RKO (cell line): ENCODE measurements around the gene KCNIP3.
"Not testable (repeated sequence)": the region's sequence is repeated elsewhere in the genome, so short reads cannot be mapped to it uniquely, and the experiment has no call there.

ENCODE experiments used
- DNase-seq: peaks from one replicate; pipeline ENCODE4 v3.0.0-alpha.2; 2016; ENCODE audit warnings: low spot score

KCNIP3 gene

DNA sequence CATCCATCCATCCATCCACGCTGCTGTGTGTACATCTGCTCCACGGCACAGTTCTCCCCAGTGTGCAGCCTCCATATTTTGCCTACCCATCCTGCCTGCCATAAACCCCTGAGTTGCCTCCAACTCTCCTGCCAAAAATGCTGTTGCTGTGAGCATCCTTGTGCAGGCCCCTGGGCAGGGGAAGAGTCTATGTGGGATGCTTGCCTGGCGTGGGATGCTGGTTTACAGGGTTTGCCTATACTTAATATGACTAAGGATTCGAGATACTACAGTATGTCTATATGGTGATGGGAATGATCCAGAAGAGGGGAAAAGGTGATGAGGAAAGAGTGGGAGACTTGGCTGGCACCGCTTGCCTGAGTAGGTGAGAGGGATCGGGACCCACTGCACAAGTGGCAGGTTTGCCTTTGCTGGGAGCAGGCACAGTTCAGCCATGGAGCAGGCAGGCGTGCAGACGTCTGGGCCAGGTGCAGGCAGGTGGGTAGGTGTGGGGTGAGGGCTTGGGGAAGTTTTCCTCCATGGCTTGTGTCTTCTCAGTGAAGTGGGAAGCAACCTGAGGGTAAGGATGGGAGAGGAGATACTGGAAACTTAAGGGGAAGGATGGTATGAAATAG lies 75.2 kb downstream of the KCNIP3 start:
- DNase-seq: no peak

GRCh38 chr2:95372845-95373244 lies 75.7 kb downstream of the KCNIP3 start:
- no peak for DNase-seq

DNA sequence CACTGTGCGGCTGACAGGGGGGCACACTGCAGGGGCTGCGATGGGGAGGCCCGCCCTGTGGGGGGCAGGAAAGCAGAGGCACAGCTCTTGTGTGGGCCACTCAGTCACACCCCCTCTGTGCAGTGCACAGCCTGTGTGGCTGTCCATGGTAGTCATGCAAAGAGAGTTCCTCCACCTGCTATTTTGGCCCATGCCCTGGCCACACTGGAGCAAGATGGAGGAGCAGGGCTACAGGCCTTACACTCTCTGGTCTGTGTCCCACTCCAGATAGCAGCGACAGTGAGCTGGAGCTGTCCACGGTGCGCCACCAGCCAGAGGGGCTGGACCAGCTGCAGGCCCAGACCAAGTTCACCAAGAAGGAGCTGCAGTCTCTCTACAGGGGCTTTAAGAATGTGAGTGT lies 76.9 kb downstream of the KCNIP3 start:
- DNase-seq: no peak

- no peak for DNase-seq
Measured at GRCh38 chr2:95374451-95374920, 77.3 kb downstream of the KCNIP3 start.

DNA sequence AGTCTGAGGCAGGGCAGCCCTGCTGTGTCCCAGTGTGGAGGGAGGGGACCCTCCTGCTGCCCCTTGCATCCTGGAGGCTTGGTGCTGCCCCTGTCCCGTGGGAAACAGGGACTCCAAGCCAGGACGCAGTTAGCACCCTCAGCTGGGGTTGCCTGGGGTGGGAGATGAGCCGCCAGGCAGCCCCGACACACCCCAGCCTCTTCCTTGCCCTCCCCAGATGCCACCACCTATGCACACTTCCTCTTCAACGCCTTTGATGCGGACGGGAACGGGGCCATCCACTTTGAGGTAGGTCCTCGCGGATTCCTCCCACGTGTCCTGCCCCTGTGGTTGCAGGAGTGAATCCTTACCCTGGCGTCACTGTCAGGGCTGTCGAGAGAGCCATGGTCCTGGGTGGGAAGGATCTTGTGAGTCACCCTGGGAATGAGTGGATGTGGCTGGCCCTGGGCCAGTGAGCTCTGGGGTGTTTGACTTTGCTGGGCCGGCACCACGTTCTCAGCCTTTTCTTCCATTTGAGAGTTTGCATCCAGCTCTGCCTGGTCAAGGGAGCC lies 77.8 kb downstream of the KCNIP3 start:
- peak; percentile 9 for DNase-seq

- no peak for DNase-seq
Measured at GRCh38 chr2:95375532-95376150, 78.5 kb downstream of the KCNIP3 start.

- DNase-seq: no peak
Measured at GRCh38 chr2:95376311-95377215, 79.4 kb downstream of the KCNIP3 start.

- no peak for DNase-seq
Measured at GRCh38 chr2:95377216-95378123, 80.3 kb downstream of the KCNIP3 start.

GRCh38 chr2:95378281-95378680 lies 81.1 kb downstream of the KCNIP3 start:
- not testable (repeated sequence) for DNase-seq

DNA sequence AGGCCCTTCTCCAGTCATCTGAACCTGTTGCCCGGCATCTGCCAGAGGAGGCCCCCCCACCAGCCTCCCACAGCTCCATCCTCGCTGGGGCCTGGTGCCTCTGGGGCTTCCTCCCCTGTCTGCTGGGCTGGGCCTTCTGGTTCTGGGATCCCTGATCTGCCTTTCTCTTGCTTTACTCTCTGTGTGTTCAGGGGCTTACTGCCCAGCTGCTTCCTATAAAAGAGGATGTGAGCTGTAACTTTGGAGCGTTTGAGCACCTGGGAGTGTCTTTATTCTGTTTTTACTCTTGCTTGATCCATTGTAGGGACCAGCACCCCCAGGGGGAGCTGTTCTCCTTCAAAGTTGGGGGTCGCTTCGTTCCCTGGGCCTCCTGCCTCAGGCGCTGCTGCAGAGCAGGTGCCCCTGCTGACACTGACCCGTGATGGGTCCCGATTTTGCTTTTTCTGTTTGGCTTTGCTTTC lies 82.3 kb downstream of the KCNIP3 start:
- no peak for DNase-seq

- DNase-seq: no peak
Measured at GRCh38 chr2:95380280-95380679, 83.1 kb downstream of the KCNIP3 start.

DNA sequence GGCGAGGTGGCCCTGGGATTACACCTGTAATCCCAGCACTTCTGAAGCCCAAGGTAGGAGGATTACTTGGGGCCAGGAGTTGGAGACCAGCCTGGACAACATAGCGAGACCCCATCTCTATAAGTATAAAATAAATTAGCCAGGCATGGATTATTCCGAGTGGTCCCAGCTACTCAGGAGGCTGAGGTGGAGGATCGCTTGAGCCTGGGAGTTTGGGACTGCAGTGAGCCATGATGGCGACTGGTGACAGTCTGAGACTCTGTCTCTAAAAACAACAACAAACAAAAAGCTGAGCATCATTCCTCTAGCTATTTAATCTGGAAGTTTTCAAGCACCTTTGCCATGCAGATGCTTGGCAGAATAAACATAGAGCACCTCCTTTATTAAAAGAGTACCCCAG lies 83.6 kb downstream of the KCNIP3 start:
- DNase-seq: no peak

DNA sequence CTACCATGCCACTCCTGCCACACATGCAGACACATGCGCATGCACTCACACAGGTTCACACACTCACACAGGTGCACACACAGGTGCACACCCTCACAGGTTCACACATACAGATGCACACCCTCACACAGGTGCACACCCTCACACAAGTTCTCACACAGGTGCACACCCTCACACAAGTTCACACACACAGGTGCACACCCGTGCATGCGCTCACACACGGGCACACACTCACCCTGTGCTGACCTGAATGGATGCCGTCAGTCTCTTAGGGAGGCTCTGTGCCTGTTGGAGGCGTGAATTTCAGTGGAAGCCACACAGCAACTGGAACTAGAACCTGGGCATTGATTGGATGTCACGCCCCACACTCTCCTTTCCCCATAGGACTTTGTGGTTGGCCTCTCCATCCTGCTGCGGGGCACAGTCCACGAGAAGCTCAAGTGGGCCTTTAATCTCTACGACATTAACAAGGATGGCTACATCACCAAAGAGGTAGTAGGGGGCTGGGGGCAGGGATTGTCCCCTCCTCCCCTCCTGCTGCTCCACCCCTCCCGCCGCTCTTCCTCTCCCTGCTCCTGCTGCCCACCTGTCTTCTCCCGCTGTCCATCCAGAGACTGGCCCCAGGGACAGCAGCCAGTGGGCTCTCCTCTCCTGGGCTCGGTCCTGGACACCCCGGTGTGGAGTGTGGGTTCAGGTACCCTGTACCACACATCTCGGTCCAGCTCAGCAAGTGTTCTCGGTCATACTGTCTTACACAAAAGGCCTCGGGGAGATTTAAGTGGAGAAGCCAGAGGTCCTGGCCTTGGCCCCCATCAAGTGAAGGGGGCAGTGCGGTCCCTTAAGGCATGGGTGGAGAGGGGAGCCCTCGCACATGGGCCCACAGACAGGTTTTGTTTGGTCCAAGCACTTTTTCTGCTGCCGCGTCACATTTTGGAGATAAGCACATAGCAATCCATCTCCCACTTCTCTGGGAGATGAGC lies 84.4 kb downstream of the KCNIP3 start:
- no peak for DNase-seq

GRCh38 chr2:95382192-95382591 lies 85.0 kb downstream of the KCNIP3 start:
- DNase-seq: no peak

DNA sequence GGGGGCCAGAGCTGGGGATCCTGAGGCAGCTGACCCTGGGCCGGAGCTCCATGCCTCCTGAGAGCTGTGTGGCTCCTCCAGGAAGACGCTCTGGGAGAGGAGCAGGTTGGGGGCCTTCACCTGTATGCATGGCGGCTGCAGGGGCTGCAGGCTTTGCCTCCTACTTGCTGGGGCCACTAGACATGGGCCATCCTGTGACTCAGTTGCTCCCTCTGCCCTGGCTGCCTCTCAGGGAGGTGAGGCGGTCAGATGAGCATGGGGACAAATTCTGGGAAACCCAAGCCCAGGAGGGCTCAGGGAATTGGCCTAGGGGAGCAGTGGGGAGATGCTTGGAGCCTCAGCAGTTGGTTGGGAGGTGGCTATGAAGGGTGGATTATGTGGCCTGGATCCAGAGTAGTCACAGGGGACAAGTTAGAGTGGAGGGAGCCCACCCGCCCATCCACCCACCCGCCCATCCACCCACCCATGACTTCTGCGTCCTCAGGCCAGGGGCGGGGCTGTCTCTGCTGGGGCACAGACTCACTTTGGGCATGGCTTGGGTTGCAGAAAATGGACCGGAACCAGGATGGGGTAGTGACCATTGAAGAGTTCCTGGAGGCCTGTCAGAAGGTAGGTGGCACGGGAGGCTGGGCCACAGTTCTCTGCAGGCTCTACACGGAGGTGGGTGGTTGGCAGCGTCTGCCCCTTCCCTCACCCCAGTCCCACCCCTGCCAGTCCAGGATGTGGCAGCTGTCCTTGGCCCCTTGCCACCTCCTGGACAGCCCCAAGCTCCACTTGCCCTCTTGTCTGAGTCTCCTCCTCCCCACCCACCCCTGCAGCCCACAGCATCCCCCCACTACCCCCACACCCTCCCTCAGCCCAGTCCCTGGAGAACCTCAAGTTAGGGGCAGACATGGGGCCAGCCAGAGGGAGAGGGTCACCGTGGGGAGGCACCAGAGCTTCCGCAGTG lies 85.8 kb downstream of the KCNIP3 start:
- no peak for DNase-seq

DNA sequence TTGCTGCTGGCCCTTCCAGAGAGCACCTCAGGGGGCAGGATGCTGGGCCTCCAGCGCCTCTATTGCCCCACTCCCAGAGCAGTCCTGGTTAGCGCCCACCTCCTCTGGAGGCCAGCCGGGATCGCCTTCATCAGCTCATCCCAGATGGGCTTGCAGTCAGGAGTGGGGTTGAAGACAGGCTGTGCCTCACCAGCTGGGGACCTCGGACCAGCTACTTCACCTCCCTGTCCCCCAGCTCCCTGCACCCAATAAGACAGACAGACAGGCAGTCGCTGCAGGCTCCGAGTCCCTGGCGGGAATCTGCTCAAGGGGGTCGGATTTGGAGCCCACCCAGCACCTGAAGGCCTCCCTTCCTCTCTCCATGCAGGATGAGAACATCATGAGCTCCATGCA lies 86.5 kb downstream of the KCNIP3 start:
- DNase-seq: no peak

- DNase-seq: no peak
Measured at GRCh38 chr2:95384854-95385569, 87.9 kb downstream of the KCNIP3 start.

GRCh38 chr2:95385570-95385984 lies 88.4 kb downstream of the KCNIP3 start:
- DNase-seq: no peak
